Panc1 (cell line): ENCODE results near the gene RBM19. TPM values are rescaled to one million over a fixed set of nuclear protein-coding genes. Genes with fewer than 3 reads are reported as not detected.

Source experiments
- ATAC-seq: fragments of 200-7000 bp; cut with Tn5 transposase; 2 replicates; pipeline ENCODE4 v1.9.1; 2020; ENCODE audit warnings: mild to moderate bottlenecking, moderate library complexity
- BruUV-seq: library from RNA; stranded (reverse); fragments of 400-500 nt; replicated peaks from 2 replicates; lab custom pipeline; 2021; lab: Mats Ljungman, UMichigan
- CTCF ChIA-PET: fragments of 300-600 bp; sonication (Branson Sonifier 250); formaldehyde crosslinking; loops from one replicate; lab custom pipeline; 2022; ENCODE audit warnings: antibody characterized with exemption; lab: Charles Lee
- POLR2A ChIA-PET: fragments of 300-600 bp; sonication (Branson Sonifier 250); formaldehyde crosslinking; loops from one replicate; lab custom pipeline; 2022; ENCODE audit warnings: antibody characterized with exemption; lab: Charles Lee
- DNase-seq: peaks from one replicate; pipeline ENCODE4 v3.0.0-alpha.2; 2010; ENCODE audit warnings: low read depth, low spot score
- H3K27ac ChIP-seq: 2 replicates; pipeline ENCODE4 v1.5.1; 2011; ENCODE audit warnings: mild to moderate bottlenecking, low read length, inconsistent platforms
- H3K27me3 ChIP-seq: fragments of 200-500 bp; sonication (Bioruptor generic); 2 replicates; pipeline ENCODE4 v1.6.0; 2014; ENCODE audit warnings: low read length, inconsistent platforms; ENCODE audit not compliant: control insufficient read depth, insufficient read depth
- H3K36me3 ChIP-seq: fragments of 200-500 bp; sonication (Bioruptor generic); 2 replicates; pipeline ENCODE4 v1.5.1; 2014; ENCODE audit warnings: inconsistent platforms, mild to moderate bottlenecking, low read length, moderate library complexity; ENCODE audit not compliant: control insufficient read depth, insufficient read depth
- H3K4me1 ChIP-seq: 2 replicates; pipeline ENCODE4 v1.5.1; 2011; ENCODE audit warnings: inconsistent platforms, mild to moderate bottlenecking, low read length, moderate library complexity; ENCODE audit not compliant: control insufficient read depth, insufficient read depth
- H3K4me3 ChIP-seq, 2 experiments: 2 replicates each; pipeline ENCODE4 v1.5.1; 2011 to 2012; ENCODE audit warnings: low read depth in 2 of 2, low read length in 2 of 2, mild to moderate bottlenecking in 2 of 2, inconsistent platforms in 1 of 2, moderate library complexity in 1 of 2
- H3K9me3 ChIP-seq: fragments of 200-500 bp; sonication (Bioruptor generic); 2 replicates; pipeline ENCODE4 v1.5.1; 2014; ENCODE audit warnings: low read depth, mild to moderate bottlenecking, inconsistent platforms, low read length, moderate library complexity; ENCODE audit not compliant: control insufficient read depth, insufficient read depth
- CTCF ChIP-seq: fragments of 450-650 bp; IDR thresholded peaks from 2 replicates; pipeline ENCODE4 v1.5.1; 2017; ENCODE audit warnings: mild to moderate bottlenecking
- POLR2AphosphoS5 ChIP-seq: IDR thresholded peaks from 2 replicates; pipeline ENCODE4 v1.6.1; 2012; ENCODE audit warnings: mild to moderate bottlenecking, low read depth, low read length, moderate library complexity
- SIN3A ChIP-seq: IDR thresholded peaks from 2 replicates; pipeline ENCODE4 v1.6.1; 2012; ENCODE audit warnings: low read depth, mild to moderate bottlenecking, low read length, moderate library complexity, borderline replicate concordance; ENCODE audit not compliant: insufficient read depth
- TCF7L2 ChIP-seq: IDR thresholded peaks from 2 replicates; pipeline ENCODE4 v1.6.1; 2011; ENCODE audit warnings: mild to moderate bottlenecking, low read depth, low read length, inconsistent platforms
- in situ Hi-C: cut with HindIII; loops from 2 replicates; pipeline ENCODE4 v1.10.0; 2016; ENCODE audit warnings: low sequenced_read_pairs, low pct_unique_long_range_greater_than_20kb
- intact Hi-C: fragments of 100-400 bp; cut with micrococcal nuclease; formaldehyde crosslinking; loops from one replicate; pipeline ENCODE4 v1.10.0; 2022; ENCODE audit not compliant: unreplicated experiment
- total RNA-seq: library from RNA; stranded (reverse); gene quantifications from one replicate; pipeline ENCODE4 v1.2.1, GENCODE V29; 2021; ENCODE audit not compliant: unreplicated experiment
- TF ChIP-seq, protein P1 (sequence below), 2 experiments: IDR thresholded peaks; 2 replicates each; pipeline ENCODE4 v1.6.1; 2011 to 2012; ENCODE audit warnings: low read depth in 2 of 2, control low read depth in 1 of 2, low read length in 1 of 2, mild to moderate bottlenecking in 1 of 2, moderate library complexity in 1 of 2; ENCODE audit not compliant: insufficient read depth in 1 of 2

RBM19 gene
- total RNA-seq, 1 experiment from 2014 or later, result 44.8 TPM

DNA sequence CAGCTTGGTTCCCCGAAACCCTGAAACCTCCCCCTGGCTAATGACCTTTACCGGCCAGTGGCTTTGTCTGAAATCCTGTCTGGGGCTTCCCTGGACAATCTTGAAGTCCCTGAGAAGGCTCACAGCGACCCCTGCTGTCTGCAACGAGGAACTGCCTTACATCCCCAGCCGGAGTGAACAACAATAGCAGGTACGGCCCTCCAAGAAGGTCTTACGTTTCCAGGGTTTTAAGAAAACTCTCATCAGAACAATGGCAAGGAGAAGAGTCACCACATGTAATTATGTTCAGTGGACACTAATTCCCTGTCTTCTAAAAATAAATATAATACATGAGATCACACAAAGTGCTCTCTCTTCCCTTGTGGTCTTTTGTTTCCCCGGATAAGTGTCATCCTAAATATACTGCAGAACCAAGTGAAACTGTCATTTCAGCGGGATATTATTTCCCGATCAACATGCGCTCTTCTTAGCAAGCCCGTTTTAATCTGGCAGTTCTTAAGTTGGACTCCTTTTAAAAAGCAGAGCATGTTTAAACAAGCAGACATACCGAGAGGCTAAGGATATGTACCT, 53.3 kb downstream of the RBM19 start:
- TF ChIP-seq POLR2AphosphoS5, result no peak
- peak; percentile 96 for TF ChIP-seq CTCF
- intact Hi-C loops, result loop anchor here (2.0 to 5.0 kb wide), 2 partner anchors 450 to 476 kb away; no protein-coding TSS in a partner anchor
- peak; percentile 90 for ATAC-seq
- in situ Hi-C loops, result no loop called here
- no peaks in the 10 kb centered on the region for H3K27me3 ChIP-seq
- no peaks in the 10 kb centered on the region for H3K4me1 ChIP-seq
- H3K9me3 ChIP-seq, result no peaks in the 10 kb centered on the region
- no peak overlapping the region for H3K27ac ChIP-seq
- H3K36me3 ChIP-seq, result no peaks in the 10 kb centered on the region
- DNase-seq, result peak; percentile 43
- POLR2A ChIA-PET, result no interaction called here
- no TSS peak for BruUV-seq
- CTCF ChIA-PET, result no interaction called here
- no peak overlapping the region for H3K4me3 ChIP-seq

- H3K4me1 ChIP-seq, result no peaks in the 10 kb centered on the region
- in situ Hi-C loops, result no loop called here
- no peak for TF ChIP-seq POLR2AphosphoS5
- TF ChIP-seq, protein P1, sequence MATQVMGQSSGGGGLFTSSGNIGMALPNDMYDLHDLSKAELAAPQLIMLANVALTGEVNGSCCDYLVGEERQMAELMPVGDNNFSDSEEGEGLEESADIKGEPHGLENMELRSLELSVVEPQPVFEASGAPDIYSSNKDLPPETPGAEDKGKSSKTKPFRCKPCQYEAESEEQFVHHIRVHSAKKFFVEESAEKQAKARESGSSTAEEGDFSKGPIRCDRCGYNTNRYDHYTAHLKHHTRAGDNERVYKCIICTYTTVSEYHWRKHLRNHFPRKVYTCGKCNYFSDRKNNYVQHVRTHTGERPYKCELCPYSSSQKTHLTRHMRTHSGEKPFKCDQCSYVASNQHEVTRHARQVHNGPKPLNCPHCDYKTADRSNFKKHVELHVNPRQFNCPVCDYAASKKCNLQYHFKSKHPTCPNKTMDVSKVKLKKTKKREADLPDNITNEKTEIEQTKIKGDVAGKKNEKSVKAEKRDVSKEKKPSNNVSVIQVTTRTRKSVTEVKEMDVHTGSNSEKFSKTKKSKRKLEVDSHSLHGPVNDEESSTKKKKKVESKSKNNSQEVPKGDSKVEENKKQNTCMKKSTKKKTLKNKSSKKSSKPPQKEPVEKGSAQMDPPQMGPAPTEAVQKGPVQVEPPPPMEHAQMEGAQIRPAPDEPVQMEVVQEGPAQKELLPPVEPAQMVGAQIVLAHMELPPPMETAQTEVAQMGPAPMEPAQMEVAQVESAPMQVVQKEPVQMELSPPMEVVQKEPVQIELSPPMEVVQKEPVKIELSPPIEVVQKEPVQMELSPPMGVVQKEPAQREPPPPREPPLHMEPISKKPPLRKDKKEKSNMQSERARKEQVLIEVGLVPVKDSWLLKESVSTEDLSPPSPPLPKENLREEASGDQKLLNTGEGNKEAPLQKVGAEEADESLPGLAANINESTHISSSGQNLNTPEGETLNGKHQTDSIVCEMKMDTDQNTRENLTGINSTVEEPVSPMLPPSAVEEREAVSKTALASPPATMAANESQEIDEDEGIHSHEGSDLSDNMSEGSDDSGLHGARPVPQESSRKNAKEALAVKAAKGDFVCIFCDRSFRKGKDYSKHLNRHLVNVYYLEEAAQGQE (IDR thresholded peaks at IDR 0.05; ENCODE audit: insufficient read depth in 1 of 2, low read depth in 2 of 2, low read length in 1 of 2), result no peak
- no peak for TF ChIP-seq CTCF
- no peak for TF ChIP-seq SIN3A
- TF ChIP-seq TCF7L2, result no peak
- H3K27me3 ChIP-seq, result no peaks in the 10 kb centered on the region
- peak; percentile 15; the same call in 1 of the 2 replicates for ATAC-seq
- intact Hi-C loops, result loop anchor here (2.0 to 5.0 kb wide), 2 partner anchors 449 to 475 kb away; no protein-coding TSS in a partner anchor
- no peak for DNase-seq
- ChIA-PET POLR2A (no interaction called here), CTCF (no interaction called here)
- H3K9me3 ChIP-seq, result no peaks in the 10 kb centered on the region
- H3K36me3 ChIP-seq, result no peaks in the 10 kb centered on the region
- no peak overlapping the region for H3K27ac ChIP-seq
- H3K4me3 ChIP-seq, result no peak overlapping the region
- BruUV-seq, result no TSS peak
Measured at GRCh38 chr12:113911971-113912759, 54.0 kb downstream of the RBM19 start.
